Activated CD4-positive, alpha-beta T cell treated with anti-CD3 and anti-CD28 coated beads, Interleukin-2, amount 50 U/mL, for 24 hours (primary cell): ENCODE measurements around the gene GALNT8.
"Not testable (repeated sequence)": the region's sequence is repeated elsewhere in the genome, so short reads cannot be mapped to it uniquely, and the experiment has no call there.

ENCODE experiments used
- DNase-seq, 2 donors: peaks; one replicate each; pipeline ENCODE4 v3.0.0-alpha.2; 2020; ENCODE audit warnings: low read depth in 1 of 2, low spot score in 1 of 2

GALNT8 gene

GRCh38 chr12:4743046-4743445, 22.8 kb downstream of the GALNT8 start:
- no peak for DNase-seq

DNA sequence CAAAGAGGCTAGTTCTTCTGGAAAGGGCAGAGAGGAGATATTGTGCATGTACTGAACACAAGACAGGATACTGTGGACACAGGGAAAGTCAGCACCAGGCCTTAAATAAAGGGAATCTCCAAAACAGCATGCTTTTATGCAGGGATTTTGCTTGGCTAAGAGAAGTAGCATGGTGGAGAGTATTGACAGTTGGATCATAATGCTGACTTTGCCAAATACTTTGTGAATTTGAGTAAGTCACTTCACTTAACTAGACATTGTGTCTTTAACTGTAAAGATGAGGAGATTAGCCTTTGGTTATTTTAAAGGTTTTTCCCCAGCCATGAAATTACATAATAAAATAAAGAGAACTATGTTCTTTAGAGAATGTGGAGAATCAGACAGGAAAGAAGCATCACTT, 24.5 kb downstream of the GALNT8 start:
- no peak for DNase-seq

- DNase-seq = no peak
Observed at GRCh38 chr12:4745249-4745648, 25.0 kb downstream of the GALNT8 start.

- not testable (repeated sequence) for DNase-seq
Observed at GRCh38 chr12:4751654-4752053, 31.5 kb downstream of the GALNT8 start.

- DNase-seq = no peak
Observed at GRCh38 chr12:4762773-4763172, 42.6 kb downstream of the GALNT8 start.

DNA sequence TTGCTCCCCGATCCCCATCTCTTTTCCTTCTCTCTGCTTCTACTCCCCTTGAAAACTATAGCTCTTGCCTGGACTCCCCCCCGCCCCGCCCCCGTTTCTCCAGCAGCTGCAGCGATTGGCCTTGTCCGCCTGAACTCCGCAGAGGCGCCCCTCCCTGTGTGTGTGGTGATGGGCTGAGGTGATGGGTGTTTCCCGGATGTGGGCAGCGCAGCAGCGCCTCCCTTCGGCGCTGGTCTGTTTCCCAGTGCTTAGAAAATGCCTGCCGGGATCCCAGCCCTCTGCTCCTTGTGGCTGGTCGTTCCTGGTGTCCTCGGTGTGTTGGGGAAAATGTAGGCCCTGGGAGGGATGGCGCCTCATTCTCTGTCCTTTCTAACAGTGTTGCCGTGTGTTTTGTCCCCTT, 43.3 kb downstream of the GALNT8 start:
- DNase-seq = no peak

DNA sequence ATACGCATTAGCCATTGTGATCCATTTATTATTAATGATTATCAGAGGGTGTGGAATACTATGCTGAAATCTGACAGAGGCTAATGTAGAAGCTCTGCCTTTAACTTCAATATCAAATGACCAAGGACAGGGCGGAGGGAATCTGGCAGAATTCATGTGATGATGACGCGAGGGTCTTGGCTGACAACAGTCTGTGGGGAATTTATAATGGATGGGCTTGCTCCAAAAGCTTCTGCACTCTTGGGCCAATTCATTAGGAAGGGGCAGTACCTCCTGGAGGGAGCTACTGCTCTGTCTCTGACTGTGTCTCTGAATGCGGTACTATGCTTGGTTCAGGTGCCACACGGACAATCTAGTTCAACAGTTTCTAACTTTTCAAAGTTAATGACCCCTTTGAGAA, 46.2 kb downstream of the GALNT8 start:
- DNase-seq = no peak

- DNase-seq = no peak
Observed at GRCh38 chr12:4767186-4767585, 47.0 kb downstream of the GALNT8 start.

- no peak for DNase-seq
Observed at GRCh38 chr12:4768341-4768740, 48.1 kb downstream of the GALNT8 start.

DNA sequence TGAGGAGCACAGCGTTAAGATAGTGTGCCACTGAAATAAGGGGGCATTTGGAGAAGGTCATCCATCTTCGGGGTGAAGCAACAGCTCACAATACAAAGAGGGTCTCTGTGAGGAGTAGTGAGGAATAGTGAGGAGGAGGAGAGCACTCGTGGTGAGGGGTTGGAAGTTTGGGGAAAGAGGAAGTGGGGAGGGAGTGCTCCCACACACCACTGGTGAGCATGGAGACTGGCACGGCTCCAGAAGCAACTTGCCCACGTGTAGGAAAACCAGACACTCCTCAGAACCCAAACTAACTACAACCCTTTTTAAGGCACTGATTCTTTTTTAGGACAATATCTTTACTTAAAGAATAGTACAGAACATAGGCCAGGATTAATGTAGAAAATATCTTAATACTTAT, 48.9 kb downstream of the GALNT8 start:
- no peak for DNase-seq

DNA sequence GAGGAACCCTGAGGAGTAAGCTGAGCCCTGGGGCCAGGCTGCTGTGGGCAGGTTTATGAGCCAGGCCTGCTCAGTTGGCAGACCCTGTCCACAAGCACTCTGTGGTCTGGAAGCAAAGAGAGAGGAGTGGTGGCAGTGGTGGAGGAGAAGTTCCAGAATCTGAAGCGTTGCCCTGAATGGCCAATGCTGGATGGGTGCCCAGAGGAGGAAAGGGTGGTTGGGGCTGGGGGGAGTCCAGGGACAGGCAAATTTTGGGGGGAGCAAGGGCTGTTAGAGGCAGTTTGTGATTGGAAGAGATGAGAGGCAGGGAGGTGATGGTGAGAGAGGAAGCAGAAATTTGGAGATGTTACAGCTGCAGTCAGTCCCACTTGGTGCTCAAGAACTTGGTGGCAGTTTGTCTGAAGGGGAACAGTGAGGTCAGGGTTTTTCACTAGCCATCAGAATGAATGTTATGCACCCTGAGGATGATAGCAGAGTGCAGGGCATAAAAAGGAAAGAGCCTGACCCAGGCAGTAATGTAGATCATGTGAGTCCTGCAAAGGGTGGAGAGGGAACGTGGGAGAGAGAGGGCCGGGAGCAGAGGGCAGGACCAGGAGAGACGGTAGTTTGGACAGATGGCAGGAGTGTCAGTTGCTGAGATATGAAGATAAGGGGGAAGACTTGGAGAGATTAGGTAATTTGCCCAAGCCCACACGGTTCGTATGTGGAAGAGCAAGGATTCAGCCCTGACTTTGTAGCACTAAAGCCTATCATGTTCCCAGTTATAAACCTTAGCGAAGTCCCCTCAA, 51.2 kb downstream of the GALNT8 start:
- DNase-seq = no peak

DNA sequence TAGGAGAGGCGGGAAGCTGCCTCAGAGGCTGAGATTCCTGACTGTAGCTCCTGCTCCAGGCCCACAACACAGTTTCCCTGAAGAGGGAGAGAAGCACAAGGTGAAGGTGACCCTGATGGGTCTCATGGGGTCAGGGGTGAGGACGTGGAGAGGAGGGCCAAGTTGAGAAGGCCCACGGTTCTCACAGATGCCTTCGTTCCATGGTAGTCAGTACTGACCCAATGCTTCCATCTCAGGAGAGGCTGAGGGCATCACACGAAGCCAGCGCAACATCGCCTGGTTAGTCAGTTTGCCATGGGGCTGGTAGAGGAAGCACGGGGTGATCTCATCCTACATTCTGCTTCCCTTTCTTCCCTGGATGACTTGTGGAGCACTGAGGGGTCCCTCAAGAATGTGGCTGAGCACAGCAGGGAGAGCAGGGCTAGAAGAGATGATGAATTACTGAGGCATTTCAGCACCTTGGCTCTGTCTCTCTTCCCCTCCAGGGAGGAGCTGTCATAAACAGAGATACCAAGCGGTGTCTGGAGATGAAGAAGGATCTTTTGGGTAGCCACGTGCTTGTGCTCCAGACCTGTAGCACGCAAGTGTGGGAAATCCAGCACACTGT, 51.9 kb downstream of the GALNT8 start:
- DNase-seq = no peak

GRCh38 chr12:4775936-4776335, 55.7 kb downstream of the GALNT8 start:
- no peak for DNase-seq

GRCh38 chr12:4779749-4780148, 59.5 kb downstream of the GALNT8 start:
- no peak for DNase-seq

- no peak for DNase-seq
Observed at GRCh38 chr12:4780641-4781611, 60.7 kb downstream of the GALNT8 start.

DNA sequence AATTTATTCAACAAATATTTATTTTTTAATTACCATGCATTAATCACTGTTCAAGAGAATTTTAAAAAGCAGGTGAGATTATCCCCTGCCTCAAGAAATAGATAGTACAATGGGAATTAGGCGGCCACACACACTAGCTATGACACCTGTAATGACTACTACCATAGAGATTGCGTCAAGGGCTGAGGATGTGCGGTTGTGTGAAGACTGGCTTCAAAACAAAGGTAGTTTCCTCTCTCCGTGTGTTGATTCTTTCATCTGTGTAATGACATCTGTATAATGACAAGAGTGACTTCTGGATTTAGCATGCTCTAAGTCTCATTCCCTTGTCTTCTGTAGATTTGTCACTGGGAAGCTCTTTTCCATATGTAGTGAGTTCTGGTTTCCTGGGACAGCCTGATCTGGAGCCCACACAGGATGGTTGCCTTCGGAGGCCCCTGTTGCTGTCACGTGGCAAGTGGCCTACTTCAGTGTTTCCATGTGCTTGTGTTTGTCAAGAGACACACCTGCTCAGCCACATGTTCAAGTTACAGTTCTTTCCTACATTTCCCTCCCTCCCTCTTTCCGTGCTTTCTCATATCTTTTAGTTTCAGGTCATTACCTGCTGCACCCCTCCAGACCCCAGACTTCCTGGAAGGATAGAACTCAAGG, 64.3 kb downstream of the GALNT8 start:
- no peak for DNase-seq

- DNase-seq = no peak
Observed at GRCh38 chr12:4786795-4787194, 66.6 kb downstream of the GALNT8 start.

- DNase-seq = no peak
Observed at GRCh38 chr12:4787965-4788364, 67.8 kb downstream of the GALNT8 start.

DNA sequence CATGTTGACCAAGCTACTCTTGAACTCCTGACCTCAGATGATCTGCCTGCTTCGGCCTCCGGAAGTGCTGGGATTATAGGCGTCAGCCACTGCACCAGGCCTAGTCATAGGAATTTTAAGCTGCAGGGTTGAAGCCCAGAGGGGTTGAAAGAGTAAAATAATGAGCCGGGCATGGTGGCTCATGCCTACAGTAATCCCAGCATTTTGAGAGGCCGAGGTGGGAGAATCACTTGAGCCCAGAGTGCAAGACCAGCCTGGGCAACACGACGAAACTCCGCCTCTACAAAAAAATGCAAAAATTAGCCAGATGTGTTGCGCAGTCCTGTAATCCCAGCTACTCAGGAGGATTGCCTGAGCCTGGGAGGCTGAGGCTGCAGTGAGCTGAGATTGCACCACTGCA, 69.6 kb downstream of the GALNT8 start:
- DNase-seq = no peak

GRCh38 chr12:4791497-4791896, 71.3 kb downstream of the GALNT8 start:
- DNase-seq = no peak

DNA sequence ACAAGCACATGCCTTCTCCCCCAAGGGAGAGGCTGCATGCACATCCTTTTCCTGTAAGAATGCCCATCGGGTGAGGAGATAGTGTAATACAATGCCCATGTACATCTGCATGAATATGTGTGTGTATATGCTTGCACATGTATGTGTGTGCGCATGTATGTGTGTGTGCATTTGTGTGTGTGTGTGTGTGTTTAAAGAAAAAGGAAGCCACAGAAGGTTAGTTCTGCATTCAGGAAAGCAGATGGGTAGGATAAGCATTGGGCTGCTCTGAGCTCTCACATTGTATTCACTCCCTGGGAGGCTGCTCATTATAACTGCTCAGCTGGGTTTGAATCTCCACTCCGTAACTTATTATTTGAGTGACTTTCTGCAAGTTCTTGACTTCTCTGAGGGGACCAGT, 74.3 kb downstream of the GALNT8 start:
- DNase-seq = no peak
